ENCODE results near the gene MAFG. TPM values are rescaled to one million over a fixed set of nuclear protein-coding genes. Genes with fewer than 3 reads are reported as not detected.

The MAFG gene
- total RNA-seq, 1 experiment from 2014 or later, result 31.4 TPM

- no peak overlapping the region for H2BK12ac ChIP-seq (ENCODE audit: insufficient read length, low read depth, low read length)
- H3K4me1 ChIP-seq (ENCODE audit: insufficient read depth, low read length), result peaks cover 3% of the 10 kb centered on the region; the same call in 1 of the 2 replicates
- Mint-ChIP-seq H3K36me3 (ENCODE audit: insufficient read depth in 1 of 3, low read depth in 3 of 3) (peaks cover 12 to 33% (median 27%) of the 10 kb centered on the region in 3 experiments; a peak in 6 of 7 replicates), H3K4me1 (peaks cover 44 to 47% of the 10 kb centered on the region in 2 experiments), H3K4me3 (no peak overlapping the region), H3K27me3 (ENCODE audit: low read depth) (no peaks in the 10 kb centered on the region), H3K9me3 (no peaks in the 10 kb centered on the region; a peak in 1 of 5 replicates), H3K27ac (no peak overlapping the region)
- no peak overlapping the region for H4K5ac ChIP-seq (ENCODE audit: insufficient read length, low read depth, low read length)
- H3K23me2 ChIP-seq (ENCODE audit: insufficient read length, low read depth, low read length, poor library complexity, severe bottlenecking), result peaks cover 9% of the 10 kb centered on the region
- no peak overlapping the region for H3K4ac ChIP-seq (ENCODE audit: low read depth, low read length)
- peaks cover 5% of the 10 kb centered on the region for H3K79me1 ChIP-seq (ENCODE audit: insufficient read depth, low read depth, low read length, poor library complexity, severe bottlenecking)
- no peak for DNase-seq
- H4K91ac ChIP-seq (ENCODE audit: insufficient read length, low read depth, low read length), result no peak overlapping the region
- no peak overlapping the region for H2BK20ac ChIP-seq (ENCODE audit: low read depth, low read length, poor library complexity, severe bottlenecking)
- H3K4me2 ChIP-seq (ENCODE audit: insufficient read depth, insufficient read length, low read length), result no peak overlapping the region
- no peak overlapping the region for H3K23ac ChIP-seq (ENCODE audit: insufficient read length, low read depth, low read length)
- H3K27ac ChIP-seq (ENCODE audit: insufficient read length, low read depth, low read length), result no peak overlapping the region
- H4K20me1 ChIP-seq (ENCODE audit: control insufficient read depth, insufficient read depth, insufficient read length), result no peaks in the 10 kb centered on the region
- H3K9me3 ChIP-seq (ENCODE audit: control insufficient read depth, low read depth, low read length), result no peaks in the 10 kb centered on the region
- no peak overlapping the region for H2BK15ac ChIP-seq (ENCODE audit: low read depth, low read length)
- H2AFZ ChIP-seq (ENCODE audit: low read length), result no peak overlapping the region
- peaks cover 22% of the 10 kb centered on the region; the same call in 1 of the 2 replicates for H3K79me2 ChIP-seq (ENCODE audit: insufficient read depth, low read length)
- no peak overlapping the region for H3K56ac ChIP-seq (ENCODE audit: insufficient read length, low read depth, low read length)
- no peak overlapping the region for H3K18ac ChIP-seq (ENCODE audit: insufficient read length, low read depth, low read length)
- no peak overlapping the region for H2BK5ac ChIP-seq (ENCODE audit: insufficient read length, low read length)
- H3K14ac ChIP-seq (ENCODE audit: insufficient read depth, low read length), result no peak overlapping the region
- no peaks in the 10 kb centered on the region for H3K27me3 ChIP-seq (ENCODE audit: insufficient read depth, low read length)
- no peak overlapping the region for H3T11ph ChIP-seq (ENCODE audit: low read length)
- H2AK5ac ChIP-seq (ENCODE audit: insufficient read length, low read length), result no peak overlapping the region
- no CpG with 5 or more reads among the region's 3 CpGs for WGBS (ENCODE audit: extremely low coverage, insufficient read length, low lambda C conversion rate)
- H4K8ac ChIP-seq (replicated peaks; ENCODE audit: insufficient read length, low read depth, low read length), result no peak overlapping the region
- no peak overlapping the region for H2BK120ac ChIP-seq (ENCODE audit: low read depth, low read length, poor library complexity, severe bottlenecking)
- no peak for TF ChIP-seq CTCF (conservative IDR thresholded peaks at IDR 0.05)
- H3K9ac ChIP-seq (ENCODE audit: extremely low read depth, insufficient read length, low read length), result no peak overlapping the region
Measured at GRCh38 chr17:81921537-81921862, 6.0 kb downstream of the MAFG start.

Measured in H9 (cell line).